Activated naive CD4-positive, alpha-beta T cell treated with Interleukin-2 at 50 U/mL for 16 hours (primary cell): ENCODE results near the gene DACH2.

Experiments used
- DNase-seq: peaks from one replicate; pipeline ENCODE4 v3.0.0-alpha.2; 2020

The DACH2 gene

DNA sequence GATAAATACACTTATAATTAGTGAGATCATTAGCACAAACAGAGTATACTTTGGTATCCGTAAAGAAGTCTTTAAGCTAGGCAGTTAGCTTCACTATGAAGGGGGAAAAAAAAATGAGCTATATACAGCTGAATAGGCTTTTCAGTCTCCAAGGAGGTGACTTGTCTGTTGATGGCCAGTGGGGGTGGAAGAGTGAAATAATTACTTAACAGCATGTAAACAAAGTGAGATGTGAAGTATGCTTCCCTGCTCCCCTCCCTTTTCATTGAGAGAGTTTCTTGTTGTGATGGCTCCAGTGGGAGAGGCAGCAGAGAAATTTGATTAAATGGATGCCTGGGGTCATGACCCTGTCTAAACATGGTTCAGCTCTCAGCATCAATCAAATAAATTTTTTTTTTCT, 180.9 kb downstream of the DACH2 start:
- DNase-seq: no peak

DNA sequence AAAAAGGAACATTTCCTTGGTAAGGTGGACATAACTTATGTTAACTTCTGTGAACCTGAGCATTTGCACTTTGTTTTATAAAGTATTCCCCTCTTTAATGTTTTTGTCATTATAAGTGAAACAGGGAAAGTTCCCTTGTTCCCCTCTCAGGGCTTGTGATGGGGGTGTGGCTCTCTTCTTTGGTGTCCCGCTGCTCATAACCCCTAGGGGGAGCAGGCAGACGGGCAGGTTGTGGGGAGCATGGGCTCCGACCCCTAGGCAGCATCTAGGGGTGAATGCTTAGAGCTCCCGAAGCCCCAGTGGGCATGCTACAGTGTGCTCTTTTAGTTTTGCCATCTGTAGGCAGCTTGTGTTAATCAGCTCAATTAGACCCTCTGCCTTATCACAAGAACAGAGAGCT, 200.4 kb downstream of the DACH2 start:
- no peak for DNase-seq

- DNase-seq: no peak
Measured at GRCh38 chrX:86349115-86349514, 200.9 kb downstream of the DACH2 start.

DNA sequence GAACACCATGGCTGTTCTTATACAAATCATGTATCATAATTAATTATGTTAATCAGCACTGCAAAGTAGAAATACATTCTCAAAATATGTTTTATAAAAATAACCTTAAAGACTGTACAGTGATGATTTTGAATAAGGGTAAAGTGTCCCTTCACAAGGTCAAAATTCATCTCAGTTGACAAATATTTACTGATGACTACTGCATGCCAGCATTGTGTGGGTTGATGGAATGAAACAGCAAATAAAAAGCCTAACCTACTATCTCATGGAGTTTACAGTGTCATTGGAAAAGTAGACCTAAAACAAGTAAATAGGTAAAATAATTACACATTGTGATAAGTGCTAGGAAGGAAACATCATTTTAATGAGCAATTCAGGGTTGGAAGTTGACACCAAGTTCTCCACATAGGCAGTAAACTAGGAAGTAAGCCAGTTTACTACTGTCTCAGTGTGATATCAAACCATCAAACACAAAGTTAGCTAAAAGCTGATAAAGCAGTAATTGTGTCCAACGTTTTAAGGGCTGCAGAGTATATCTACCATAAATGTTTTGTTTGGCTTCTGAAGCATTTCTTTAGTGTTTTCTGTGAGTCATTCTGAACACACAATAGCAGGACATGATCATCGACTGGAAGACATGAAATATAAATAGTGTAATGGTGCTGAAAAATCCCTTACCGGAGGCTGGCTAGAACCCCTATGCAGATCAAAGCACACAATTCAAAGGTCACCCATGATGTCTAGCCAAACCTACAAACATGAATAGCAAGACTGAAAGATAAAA, 221.8 kb downstream of the DACH2 start:
- no peak for DNase-seq

DNA sequence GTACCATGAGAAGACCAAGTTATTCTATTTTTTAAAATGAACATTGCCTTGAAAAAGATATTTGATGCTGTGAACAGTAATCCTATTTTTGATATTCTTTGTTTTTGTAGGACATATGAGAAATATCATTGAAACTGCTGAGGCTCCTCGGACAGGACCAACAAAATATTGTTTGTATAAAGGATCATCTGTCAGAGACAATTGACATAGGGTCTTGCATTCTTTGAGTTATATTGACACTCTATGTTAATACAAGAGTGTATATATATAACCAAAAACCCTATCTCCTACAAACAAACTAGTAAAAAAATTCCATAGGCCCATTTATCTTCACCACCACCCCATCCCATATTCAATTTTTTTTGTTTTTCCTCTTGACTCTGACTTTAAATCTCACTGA, 222.7 kb downstream of the DACH2 start:
- no peak for DNase-seq

DNA sequence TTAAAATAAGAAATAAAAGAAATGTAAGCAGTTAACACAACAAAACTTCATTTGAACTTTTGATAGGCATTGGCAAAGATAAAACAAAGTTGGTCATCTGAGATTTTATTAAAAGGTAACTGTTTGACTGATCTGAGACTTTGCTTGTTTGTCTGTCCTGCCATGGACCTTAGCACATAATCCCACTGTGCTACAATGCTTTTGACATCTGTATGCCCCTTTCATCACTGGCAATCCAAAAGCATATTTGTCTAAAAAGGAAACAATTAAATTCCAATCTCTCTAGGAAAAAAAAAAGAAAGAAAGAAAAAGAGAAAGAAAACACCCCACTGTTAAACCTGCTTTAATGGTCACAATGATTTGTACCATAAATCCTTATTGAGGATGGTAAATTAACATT, 231.0 kb downstream of the DACH2 start:
- no peak for DNase-seq

GRCh38 chrX:86383681-86384540, 235.7 kb downstream of the DACH2 start:
- no peak for DNase-seq

DNA sequence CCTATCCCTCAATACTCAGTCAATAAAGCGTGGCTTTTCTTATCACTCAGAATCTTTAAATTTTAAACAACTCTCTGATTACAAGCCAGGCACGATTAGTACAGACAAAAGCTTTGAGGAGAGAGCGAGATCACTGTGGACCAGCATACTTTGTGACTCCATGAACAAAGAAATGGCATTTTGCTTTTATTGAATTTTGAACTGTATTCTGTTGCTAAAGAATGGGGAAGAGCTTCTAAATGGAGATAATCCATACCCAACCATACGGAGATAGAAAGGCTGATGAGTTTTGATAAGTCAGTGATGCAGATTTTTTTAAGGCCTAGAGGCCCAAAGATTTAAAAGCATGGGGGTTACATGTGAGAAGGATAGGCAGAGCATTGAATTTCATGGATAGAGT, 259.1 kb downstream of the DACH2 start:
- no peak for DNase-seq

- DNase-seq: no peak
Measured at GRCh38 chrX:86421771-86422170, 273.5 kb downstream of the DACH2 start.

DNA sequence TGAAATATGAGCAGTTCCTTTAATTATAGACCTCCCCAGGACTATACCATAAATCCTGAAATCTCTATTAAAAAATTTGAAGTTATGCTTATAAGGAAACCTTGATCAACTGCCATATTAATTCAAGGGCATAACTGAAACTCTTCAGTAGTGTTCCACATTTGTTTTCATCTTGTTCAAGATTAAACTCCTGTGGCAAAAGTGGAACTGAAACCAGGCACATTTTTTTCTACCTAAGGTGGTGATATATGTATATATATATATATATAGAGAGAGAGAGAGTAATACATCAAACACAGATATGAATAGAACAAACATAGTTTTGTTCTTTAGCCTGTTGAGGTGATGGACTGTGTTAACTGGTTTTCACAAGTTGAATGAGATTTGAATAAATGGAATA, 287.9 kb downstream of the DACH2 start:
- no peak for DNase-seq

DNA sequence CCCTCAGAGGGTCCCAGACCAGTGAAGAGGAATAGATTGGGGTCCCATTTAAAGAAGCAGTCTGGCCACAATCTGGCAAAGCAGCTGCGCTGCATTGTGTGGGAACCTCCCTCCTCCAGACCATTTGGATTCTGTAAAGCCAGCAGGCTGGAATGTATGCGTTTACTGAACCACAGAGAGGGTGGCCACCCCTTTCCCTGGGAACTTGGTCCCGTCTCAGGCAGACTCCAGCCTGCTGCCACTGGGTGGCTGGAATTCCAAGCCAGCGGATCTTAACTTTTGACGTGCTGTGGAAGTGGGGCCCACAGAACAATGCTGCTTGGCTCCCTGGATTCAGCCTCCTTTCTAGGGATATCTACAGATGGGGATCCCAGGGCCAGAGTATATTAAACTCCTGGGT, 307.2 kb downstream of the DACH2 start:
- no peak for DNase-seq

DNA sequence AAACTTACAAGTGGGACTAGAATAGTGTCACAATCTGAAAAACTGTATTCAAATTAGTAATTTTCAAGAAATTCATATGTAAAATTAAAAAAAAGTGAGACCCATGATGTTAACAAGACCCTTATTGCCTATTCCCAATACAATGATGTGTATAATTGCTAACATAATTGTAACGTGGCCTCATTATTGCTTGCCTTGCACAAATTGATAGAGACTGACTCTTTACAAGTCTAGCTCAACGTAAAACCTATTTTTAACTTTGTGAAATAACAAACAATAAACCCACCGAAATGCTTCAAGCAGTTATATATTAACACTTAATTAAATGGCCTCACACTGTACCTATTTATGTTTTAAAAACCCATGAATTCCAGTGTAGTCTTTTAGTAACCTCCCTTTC, 312.5 kb downstream of the DACH2 start:
- no peak for DNase-seq

- no peak for DNase-seq
Measured at GRCh38 chrX:86504297-86504696, 356.0 kb downstream of the DACH2 start.

DNA sequence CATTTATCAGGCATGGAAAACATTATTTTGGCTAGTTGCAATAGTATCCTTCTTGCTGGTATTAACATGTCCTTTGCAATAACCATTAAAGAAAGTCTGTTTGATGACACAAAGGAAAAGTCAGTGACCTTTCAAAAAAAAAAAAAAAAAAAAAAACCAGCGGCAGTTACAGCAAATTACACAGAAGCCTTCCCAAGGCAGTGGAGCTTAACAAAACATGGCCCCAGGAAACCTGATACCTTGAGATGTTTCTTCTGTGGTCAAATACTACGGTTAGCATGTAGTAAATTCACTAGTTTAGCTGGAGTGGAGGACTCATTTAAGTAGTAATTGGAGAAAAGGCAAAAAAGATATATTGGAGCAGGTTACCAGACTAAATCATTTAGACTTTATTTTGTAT, 359.1 kb downstream of the DACH2 start:
- DNase-seq: no peak

- no peak for DNase-seq
Measured at GRCh38 chrX:86579777-86580176, 431.5 kb downstream of the DACH2 start.

- no peak for DNase-seq
Measured at GRCh38 chrX:86604607-86605006, 456.4 kb downstream of the DACH2 start.

DNA sequence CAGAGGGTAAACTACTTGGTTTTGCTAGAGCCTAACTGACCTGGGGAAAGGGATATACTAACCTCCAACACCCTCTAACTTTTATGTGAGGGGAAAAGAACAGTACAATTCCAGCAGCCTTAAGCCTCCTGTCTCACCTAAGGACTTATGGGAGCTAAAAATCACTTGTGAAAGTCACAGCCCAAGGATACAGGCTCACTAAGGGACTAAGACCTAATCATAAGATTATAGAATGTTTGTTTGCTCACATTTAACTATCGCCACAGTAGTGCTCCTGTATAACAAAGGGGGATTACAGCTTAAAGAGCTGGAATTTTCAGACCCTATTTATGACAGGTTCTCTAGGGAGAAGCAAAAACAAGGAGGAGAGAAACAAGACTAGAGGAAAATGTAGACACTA, 548.7 kb downstream of the DACH2 start:
- no peak for DNase-seq

DNA sequence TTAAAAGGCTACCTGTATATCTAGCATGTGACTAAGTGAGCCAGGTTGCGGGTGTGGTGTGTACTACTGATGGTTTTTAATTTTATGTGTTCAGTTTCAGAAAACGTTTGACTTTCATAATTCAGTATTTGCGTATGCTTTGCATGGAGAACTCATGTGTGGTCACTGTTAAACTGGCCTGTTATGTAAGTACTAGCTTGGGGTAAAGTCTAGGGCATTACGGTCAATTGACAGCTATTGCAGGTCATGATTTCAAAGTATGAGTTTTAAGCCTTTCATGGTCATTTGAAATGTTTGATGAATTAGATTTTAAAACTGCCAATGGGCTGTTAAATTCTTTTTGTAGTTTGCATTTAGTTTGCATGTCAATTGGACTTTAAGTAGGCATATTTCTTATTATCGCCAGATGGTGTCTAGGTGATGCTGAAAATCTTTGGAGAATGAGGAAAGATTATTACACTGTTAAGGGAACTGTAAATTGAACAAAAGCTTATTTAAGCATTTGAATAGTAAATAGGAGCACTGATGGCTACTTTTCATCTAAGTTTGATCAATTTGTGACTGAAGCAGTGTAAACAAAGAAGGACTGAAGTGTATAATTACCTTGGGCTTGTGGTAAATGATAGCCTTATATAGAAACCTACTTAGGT, 563.4 kb downstream of the DACH2 start:
- DNase-seq: no peak

DNA sequence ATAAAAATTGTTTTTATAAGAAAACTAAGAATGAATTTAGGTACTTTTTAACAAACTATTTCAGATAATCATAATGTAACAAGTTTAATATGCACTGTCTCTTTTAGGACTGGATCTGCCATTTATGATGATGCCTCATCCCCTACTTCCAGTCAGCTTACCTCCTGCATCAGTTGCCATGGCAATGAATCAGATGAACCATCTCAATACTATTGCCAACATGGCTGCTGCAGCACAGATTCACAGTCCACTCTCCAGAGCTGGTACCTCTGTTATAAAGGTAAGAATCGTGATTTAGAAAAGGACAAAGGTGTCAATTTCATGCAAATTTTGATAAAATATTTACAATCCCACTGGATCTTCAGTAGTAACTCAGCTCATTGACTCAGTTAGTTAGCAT, 566.2 kb downstream of the DACH2 start:
- DNase-seq: no peak

DNA sequence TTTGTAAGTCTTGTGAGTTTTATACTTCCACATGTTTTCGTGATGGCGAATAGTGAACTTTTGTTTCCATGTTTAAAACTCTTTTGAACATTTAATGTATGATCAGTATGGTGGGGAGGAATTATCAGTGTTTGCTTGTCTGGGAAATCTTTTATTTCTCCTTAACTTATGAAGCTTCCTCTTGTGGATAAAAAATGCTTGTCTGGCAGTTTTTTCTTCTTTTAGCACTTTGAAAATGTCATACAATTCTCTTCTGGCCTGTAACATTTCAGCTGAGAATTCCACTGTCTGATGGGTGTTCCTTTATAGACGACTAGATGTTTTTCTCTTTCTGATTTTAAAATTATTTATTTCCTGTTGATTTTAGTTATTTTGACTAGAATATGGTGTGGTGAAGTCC, 576.0 kb downstream of the DACH2 start:
- no peak for DNase-seq

DNA sequence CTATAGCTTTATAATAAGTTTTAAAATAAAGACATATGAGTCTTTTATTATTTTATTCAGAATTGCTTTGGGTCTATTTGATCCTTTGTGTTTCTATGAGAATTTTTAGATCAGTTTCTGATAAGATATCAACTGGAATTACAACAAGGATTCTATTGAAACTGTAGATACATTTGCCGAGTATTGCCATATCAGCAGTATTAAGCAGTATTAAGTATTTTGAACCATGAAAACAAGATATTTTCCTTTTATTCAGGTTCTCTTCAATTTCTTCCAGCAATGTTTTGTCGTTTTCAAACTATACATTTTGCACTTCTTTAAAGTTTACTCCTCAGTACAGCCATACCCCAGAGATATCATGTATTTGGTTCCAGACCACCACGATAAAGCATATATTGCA, 598.8 kb downstream of the DACH2 start:
- no peak for DNase-seq

GRCh38 chrX:86805241-86805640, 657.0 kb downstream of the DACH2 start:
- DNase-seq: no peak

DNA sequence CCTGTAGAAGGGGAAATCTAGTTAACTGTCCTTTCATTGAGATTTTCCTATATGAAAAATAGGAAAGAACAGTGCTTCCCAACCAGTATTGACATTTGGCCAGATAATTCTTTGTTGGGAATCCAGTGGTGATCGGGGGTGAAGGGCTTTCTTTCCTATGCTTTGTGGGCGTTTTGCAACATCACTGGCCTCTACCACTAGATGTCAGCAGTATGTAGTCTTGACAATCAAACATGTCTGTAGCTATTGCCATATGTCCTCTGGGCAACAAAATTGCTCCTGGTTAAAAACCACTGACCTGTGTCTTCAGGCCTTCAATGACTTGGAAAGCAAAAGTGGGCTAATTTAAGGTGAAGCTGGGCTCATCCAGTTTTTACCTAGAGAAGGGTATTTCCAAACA, 658.5 kb downstream of the DACH2 start:
- no peak for DNase-seq

GRCh38 chrX:86809651-86810050, 661.4 kb downstream of the DACH2 start:
- no peak for DNase-seq
